Sigmoid colon (tissue), 7 donors: ENCODE data around the gene TCTN2. TPM values are rescaled to one million over a fixed set of nuclear protein-coding genes. Genes with fewer than 3 reads are reported as not detected.

Experiments
- DNase-seq: peaks from one replicate; pipeline ENCODE4 v3.0.0-alpha.2; 2019
- H3K27ac ChIP-seq, 4 donors: fragments of 200-600 bp; sonication (generic); one replicate each; pipeline ENCODE4 v1.5.1; 2016 to 2019; ENCODE audit warnings: mild to moderate bottlenecking in 1 of 4
- H3K27me3 ChIP-seq, 3 donors: fragments of 200-600 bp; sonication (generic); one replicate each; pipeline ENCODE4 v1.5.1; 2019; ENCODE audit warnings: mild to moderate bottlenecking in 1 of 3
- H3K36me3 ChIP-seq, 4 donors: fragments of 200-600 bp; sonication (generic); one replicate each; pipeline ENCODE4 v1.5.1; 2016 to 2019
- H3K4me1 ChIP-seq, 4 donors: fragments of 200-600 bp; sonication (generic); one replicate each; pipeline ENCODE4 v1.5.1; 2017 to 2019
- H3K4me3 ChIP-seq, 4 donors: fragments of 200-600 bp; sonication (generic); one replicate each; pipeline ENCODE4 v1.5.1; 2017 to 2019; ENCODE audit warnings: mild to moderate bottlenecking in 2 of 4, moderate library complexity in 1 of 4
- H3K9me3 ChIP-seq, 4 donors: fragments of 200-600 bp in 3 of 4; sonication (generic) in 3 of 4; one replicate each; pipeline versions ENCODE4 v1.5.1 to v1.6.1; 2013 to 2019
- CTCF ChIP-seq, 4 experiments: fragments of 450-650 bp in 3 of 4; fragments of 200-600 bp in 1 of 4; IDR thresholded peaks; one replicate each; pipeline ENCODE4 v1.5.1; 2016 to 2019; ENCODE audit warnings: antibody characterized with exemption in 4 of 4, mild to moderate bottlenecking in 3 of 4, moderate library complexity in 2 of 4
- EP300 ChIP-seq, 4 donors: sonication (generic); formaldehyde crosslinking; IDR thresholded peaks; one replicate each; pipeline ENCODE4 v1.6.1; 2017; ENCODE audit warnings: antibody characterized with exemption in 4 of 4
- POLR2A ChIP-seq, 2 donors: fragments of 450-650 bp; IDR thresholded peaks; one replicate each; pipeline ENCODE4 v1.6.1; 2016; ENCODE audit warnings: antibody characterized with exemption in 2 of 2, mild to moderate bottlenecking in 2 of 2, moderate library complexity in 2 of 2
- POLR2AphosphoS5 ChIP-seq, 4 donors: sonication (generic); formaldehyde crosslinking; IDR thresholded peaks; one replicate each; pipeline ENCODE4 v1.6.1; 2017; ENCODE audit warnings: antibody characterized with exemption in 4 of 4
- WGBS, 2 donors: extraction: QIAGEN DNeasy Blood & Tissue Kit; methylation state at CpG; one replicate each; pipeline ENCODE4 v1.1.7; 2013; 5-methylcytosine and 5-hydroxymethylcytosine counted together
- intact Hi-C: fragments of 100-400 bp; cut with DNase I; formaldehyde crosslinking; loops from one replicate; pipeline ENCODE4 v1.15.1; 2023
- polyA plus RNA-seq, 3 donors: library from polyadenylated mRNA; stranded (reverse); fragments of 200-250 nt; gene quantifications; one replicate each; pipeline ENCODE4 v1.2.3, GENCODE V29; 2013
- total RNA-seq, 4 donors: library from RNA; depleted of rRNA; stranded (reverse); fragments of >200 nt; gene quantifications; one replicate each; pipeline ENCODE4 v1.1.0, GENCODE V29; 2016
- donor health status: healthy with polysubstance abuse.
- donor health status: Bipolar disorder and iron deficiency.
- donor health status: healthy.

TCTN2 gene
- total and polyA plus RNA-seq, 7 donors, result 0.23 to 11.6 (median 4.6) TPM

- peaks cover 0 to 78% (median 11%) of the 10 kb centered on the region in 4 donors for H3K36me3 ChIP-seq
- H3K27ac ChIP-seq, result no peak overlapping the region
- no peaks in the 10 kb centered on the region for H3K4me1 ChIP-seq
- no peak for DNase-seq
- no peak overlapping the region for H3K4me3 ChIP-seq
- TF ChIP-seq POLR2A (IDR thresholded peaks at IDR 0.05) (no peak), CTCF (IDR thresholded peaks at IDR 0.05) (no peak), POLR2AphosphoS5 (IDR thresholded peaks at IDR 0.05) (no peak), EP300 (IDR thresholded peaks at IDR 0.05) (no peak)
- intact Hi-C loops, result no loop called here
- H3K9me3 ChIP-seq, result no peaks in the 10 kb centered on the region
- no peaks in the 10 kb centered on the region for H3K27me3 ChIP-seq
- 84 to 92% methylated on average over 7 of the region's 7 CpGs for WGBS, 2 donors
Observed at GRCh38 chr12:123643911-123644310, 27.0 kb upstream of the TCTN2 start.

- 95 to 98% methylated on average over 3 of the region's 3 CpGs for WGBS, 2 donors
- TF ChIP-seq EP300 (IDR thresholded peaks at IDR 0.05), result no peak
- no peak for TF ChIP-seq POLR2AphosphoS5 (IDR thresholded peaks at IDR 0.05)
- H3K4me1 ChIP-seq, result no peaks in the 10 kb centered on the region
- no peak overlapping the region for H3K4me3 ChIP-seq
- intact Hi-C loops, result no loop called here
- no peaks in the 10 kb centered on the region for H3K9me3 ChIP-seq
- H3K36me3 ChIP-seq, result peaks cover 0 to 84% (median 11%) of the 10 kb centered on the region in 4 donors
- no peak overlapping the region for H3K27ac ChIP-seq
- H3K27me3 ChIP-seq, result no peaks in the 10 kb centered on the region
- no peak for DNase-seq
Observed at GRCh38 chr12:123645380-123645779, 25.5 kb upstream of the TCTN2 start.

GRCh38 chr12:123645878-123646277 is 25.0 kb upstream of the TCTN2 start:
- H3K36me3 ChIP-seq, result peaks cover 0 to 88% (median 12%) of the 10 kb centered on the region in 4 donors
- no peak overlapping the region for H3K4me3 ChIP-seq
- H3K27ac ChIP-seq, result no peak overlapping the region
- WGBS, 2 donors, result 91 to 93% methylated on average over 5 of the region's 5 CpGs
- no peaks in the 10 kb centered on the region for H3K9me3 ChIP-seq
- no peak for TF ChIP-seq EP300 (IDR thresholded peaks at IDR 0.05)
- no peak for TF ChIP-seq CTCF (IDR thresholded peaks at IDR 0.05)
- no peak for TF ChIP-seq POLR2A (IDR thresholded peaks at IDR 0.05)
- no peak for TF ChIP-seq POLR2AphosphoS5 (IDR thresholded peaks at IDR 0.05)
- H3K4me1 ChIP-seq, result no peaks in the 10 kb centered on the region
- DNase-seq, result no peak
- H3K27me3 ChIP-seq, result no peaks in the 10 kb centered on the region
- intact Hi-C loops, result no loop called here

GRCh38 chr12:123648401-123648800 is 22.5 kb upstream of the TCTN2 start:
- no peak for DNase-seq
- no peak overlapping the region for H3K27ac ChIP-seq
- WGBS, 2 donors, result 94% methylated on average over 5 of the region's 5 CpGs
- H3K9me3 ChIP-seq, result no peaks in the 10 kb centered on the region
- peaks cover 0 to 92% (median 15%) of the 10 kb centered on the region in 4 donors for H3K36me3 ChIP-seq
- TF ChIP-seq CTCF (IDR thresholded peaks at IDR 0.05) (no peak), POLR2AphosphoS5 (IDR thresholded peaks at IDR 0.05) (no peak), POLR2A (IDR thresholded peaks at IDR 0.05) (no peak), EP300 (IDR thresholded peaks at IDR 0.05) (no peak)
- H3K4me3 ChIP-seq, result no peak overlapping the region
- intact Hi-C loops, result no loop called here
- no peaks in the 10 kb centered on the region for H3K4me1 ChIP-seq
- H3K27me3 ChIP-seq, result no peaks in the 10 kb centered on the region

- no peak overlapping the region for H3K27ac ChIP-seq
- H3K4me1 ChIP-seq, result no peaks in the 10 kb centered on the region
- WGBS, 2 donors, result 79 to 87% methylated on average over 4 of the region's 4 CpGs
- DNase-seq, result no peak
- intact Hi-C loops, result no loop called here
- H3K36me3 ChIP-seq, result peaks cover 0 to 78% (median 18%) of the 10 kb centered on the region in 4 donors
- no peak overlapping the region for H3K4me3 ChIP-seq
- H3K9me3 ChIP-seq, result no peaks in the 10 kb centered on the region
- H3K27me3 ChIP-seq, result no peaks in the 10 kb centered on the region
- TF ChIP-seq POLR2A (IDR thresholded peaks at IDR 0.05), result no peak
- no peak for TF ChIP-seq EP300 (IDR thresholded peaks at IDR 0.05)
- no peak for TF ChIP-seq POLR2AphosphoS5 (IDR thresholded peaks at IDR 0.05)
- no peak for TF ChIP-seq CTCF (IDR thresholded peaks at IDR 0.05)
Observed at GRCh38 chr12:123654129-123654701, 16.7 kb upstream of the TCTN2 start.
